Stimulated activated CD4-positive, alpha-beta T cell treated with anti-CD3 and anti-CD28 coated beads, Interleukin-1b, Interleukin-23, amount 100 ng/mL, for 24 hours (primary cell): ENCODE data around the gene PARD3B.

ENCODE experiments used
- DNase-seq, 4 experiments: peaks; one replicate each; pipeline ENCODE4 v3.0.0-alpha.2; 2020; ENCODE audit warnings: low read depth in 4 of 4, low spot score in 1 of 4

PARD3B gene

GRCh38 chr2:204748286-204748685 is 203.0 kb downstream of the PARD3B start:
- no peak for DNase-seq

GRCh38 chr2:204749319-204749718 is 204.0 kb downstream of the PARD3B start:
- no peak for DNase-seq

GRCh38 chr2:204750389-204750788 is 205.1 kb downstream of the PARD3B start:
- DNase-seq: no peak

- DNase-seq: no peak
These were observed 206.2 kb downstream of the PARD3B start for GRCh38 chr2:204751472-204751871.

- DNase-seq: no peak
These were observed 208.6 kb downstream of the PARD3B start for GRCh38 chr2:204753841-204754240.

DNA sequence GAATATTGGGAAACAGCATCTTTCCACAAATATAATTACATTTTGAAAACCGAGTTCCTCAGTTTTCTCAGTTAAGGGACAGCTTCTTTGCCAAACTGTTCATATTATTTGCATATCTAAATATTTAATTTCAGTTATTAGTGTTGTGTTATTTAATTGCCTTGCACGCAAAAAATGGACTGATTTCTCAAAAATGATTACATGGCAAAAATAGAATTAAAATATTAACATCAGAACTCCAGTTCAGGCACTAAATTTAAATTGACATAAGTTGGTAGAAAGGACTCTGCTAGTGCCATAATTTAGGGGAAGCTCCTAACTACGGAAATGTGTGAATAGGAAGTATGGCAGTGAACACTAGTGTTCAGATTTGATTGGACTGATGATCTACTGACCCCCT is 209.6 kb downstream of the PARD3B start:
- no peak for DNase-seq

DNA sequence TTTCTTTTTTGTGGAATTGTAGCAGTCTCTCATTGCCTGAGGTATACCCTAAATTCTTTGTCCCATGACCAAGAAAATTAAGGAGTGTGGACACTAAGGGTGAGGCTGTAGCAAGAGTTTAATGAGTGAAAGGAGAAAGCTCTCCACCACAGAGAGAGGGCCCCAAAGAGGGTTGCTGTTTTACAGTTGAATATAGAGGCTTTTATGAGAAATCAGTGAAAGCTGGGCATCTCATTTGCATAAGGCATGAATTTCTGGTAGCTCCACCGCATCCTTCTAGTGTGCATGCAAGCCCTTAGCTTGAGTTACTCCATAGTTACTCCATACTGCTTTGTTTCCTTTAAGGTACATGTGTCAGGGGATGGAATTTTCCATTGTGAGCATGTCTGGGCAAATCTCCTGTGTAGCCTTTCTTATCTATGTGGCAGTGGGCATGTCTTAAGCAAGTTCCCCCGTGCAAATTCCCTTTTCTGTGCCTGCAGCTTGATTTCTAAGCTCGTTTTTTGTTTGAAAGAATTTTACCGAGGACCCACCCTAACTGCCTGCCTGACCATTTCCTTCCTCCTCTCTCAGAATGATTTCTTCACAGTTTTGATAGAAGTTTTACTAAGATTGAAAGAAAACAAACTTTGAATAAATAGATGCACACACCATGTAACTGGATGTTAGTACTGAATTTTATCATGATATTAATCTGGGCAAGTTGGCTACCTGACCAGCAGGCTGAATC is 218.9 kb downstream of the PARD3B start:
- no peak for DNase-seq

- no peak for DNase-seq
These were observed 225.5 kb downstream of the PARD3B start for GRCh38 chr2:204770735-204771134.

GRCh38 chr2:204771721-204772120 is 226.4 kb downstream of the PARD3B start:
- no peak for DNase-seq

DNA sequence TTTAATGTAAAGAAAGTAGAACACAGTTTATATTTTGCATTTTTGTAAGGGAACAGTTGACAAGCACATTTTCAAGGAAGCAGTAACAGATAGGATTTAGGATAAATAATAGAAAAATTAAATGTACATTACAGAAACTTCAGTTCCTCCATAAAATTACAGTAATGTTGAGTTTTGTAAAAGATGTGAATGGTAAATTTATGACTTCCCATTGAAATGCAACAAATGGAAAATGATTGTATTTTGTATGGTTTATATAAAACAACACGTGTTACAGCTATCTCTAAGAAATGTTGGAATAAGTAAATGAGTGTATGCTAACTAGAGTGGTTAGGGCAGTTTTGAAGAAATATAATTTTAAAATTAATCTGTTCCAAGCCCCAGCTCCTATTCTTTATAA is 227.3 kb downstream of the PARD3B start:
- no peak for DNase-seq

DNA sequence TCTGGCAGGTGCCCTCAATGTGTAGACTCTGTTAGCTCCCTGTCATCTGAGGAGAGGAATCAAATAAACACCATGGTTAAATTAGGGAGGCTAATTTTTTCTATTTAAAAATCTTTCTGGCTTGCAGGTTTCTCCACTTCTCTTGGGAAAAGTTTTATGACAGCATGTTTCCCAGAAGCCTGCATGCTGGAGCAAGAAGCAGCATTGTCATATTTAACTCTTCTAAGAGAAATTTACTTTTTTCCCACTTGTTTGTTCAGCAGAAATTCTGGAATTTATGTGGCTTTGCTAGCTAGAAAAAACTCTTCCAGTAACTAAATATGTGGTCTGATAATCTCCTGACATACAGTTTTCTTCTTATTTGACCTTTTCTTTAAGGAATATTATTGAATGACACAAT is 230.5 kb downstream of the PARD3B start:
- no peak for DNase-seq

- DNase-seq: no peak
These were observed 231.7 kb downstream of the PARD3B start for GRCh38 chr2:204776781-204777559.

DNA sequence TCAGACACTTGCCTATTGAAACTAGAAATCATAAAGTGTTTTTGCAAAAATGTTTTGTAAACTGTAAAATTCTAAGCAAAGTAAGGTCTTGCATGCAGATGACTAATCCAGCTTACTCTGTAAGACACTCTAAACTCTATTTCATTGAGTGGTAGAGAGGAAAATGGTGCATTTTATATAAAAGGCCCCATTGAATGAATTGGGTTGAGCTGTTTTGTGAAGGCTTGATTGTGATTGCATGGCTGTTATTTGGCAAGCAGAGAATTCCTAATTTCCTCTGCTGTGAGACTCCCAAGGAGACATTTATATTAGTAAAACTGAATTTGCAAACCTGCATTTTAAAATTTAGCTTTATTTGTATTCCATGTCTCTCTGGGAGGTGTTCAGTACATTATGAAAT is 234.5 kb downstream of the PARD3B start:
- no peak for DNase-seq

DNA sequence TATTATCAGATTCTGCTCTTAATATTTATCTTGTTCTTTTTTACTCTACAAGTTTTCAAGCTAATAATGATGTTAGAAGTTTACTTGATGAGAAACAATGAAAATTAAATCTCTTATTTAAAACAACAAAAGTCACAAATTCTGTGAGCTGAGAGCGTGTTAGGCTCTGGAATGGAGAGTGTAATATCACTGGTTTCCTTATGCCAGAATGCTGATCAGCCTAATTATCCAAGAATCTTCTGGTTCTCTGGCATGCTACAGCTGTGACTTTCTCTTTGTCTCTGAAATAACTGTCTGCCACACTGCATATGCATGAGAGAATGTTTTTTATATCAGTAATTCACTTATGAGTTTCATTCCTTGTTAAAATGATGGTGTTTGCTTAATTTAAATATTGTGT is 236.7 kb downstream of the PARD3B start:
- no peak for DNase-seq

DNA sequence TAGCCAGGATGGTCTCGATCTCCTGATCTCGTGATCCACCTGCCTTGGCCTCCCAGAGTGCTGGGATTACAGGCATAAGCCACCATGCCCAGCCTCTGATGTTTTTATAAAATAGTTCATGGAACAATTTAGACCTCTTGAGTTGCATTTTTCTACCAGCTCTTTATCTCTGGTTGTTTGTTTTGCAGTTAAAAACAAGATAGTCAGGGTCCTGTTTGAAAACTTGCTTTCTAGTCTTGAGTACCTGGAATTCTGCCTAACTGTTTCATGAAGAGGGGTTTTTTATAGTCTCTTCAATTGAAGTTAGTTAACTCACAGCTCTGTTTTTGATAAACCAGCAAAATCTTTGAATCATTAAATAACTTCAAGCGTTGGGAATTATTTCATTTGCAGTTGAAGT is 244.8 kb downstream of the PARD3B start:
- DNase-seq: no peak

- no peak for DNase-seq
These were observed 246.0 kb downstream of the PARD3B start for GRCh38 chr2:204791230-204791629.

GRCh38 chr2:204794624-204795023 is 249.3 kb downstream of the PARD3B start:
- DNase-seq: no peak

DNA sequence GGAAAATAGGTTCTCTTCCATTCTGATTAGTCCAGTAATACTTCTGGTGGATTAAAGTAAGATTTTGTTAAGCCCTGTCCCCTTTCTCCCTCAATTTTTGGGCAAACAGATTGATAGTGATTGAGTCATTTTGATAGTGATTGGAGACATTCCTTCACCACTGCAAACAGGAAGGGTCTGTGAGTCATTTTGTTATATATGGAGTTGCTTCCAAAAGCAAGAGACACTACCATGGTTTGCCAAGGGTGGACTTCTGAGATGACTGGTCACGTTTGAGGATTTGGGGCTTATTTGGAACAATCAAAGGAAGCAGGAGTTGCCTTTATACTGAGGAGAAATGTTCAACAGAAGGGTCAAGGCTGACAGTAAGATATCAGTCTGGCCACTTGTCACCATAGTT is 249.9 kb downstream of the PARD3B start:
- no peak for DNase-seq

- DNase-seq: no peak
These were observed 251.3 kb downstream of the PARD3B start for GRCh38 chr2:204796581-204796980.

DNA sequence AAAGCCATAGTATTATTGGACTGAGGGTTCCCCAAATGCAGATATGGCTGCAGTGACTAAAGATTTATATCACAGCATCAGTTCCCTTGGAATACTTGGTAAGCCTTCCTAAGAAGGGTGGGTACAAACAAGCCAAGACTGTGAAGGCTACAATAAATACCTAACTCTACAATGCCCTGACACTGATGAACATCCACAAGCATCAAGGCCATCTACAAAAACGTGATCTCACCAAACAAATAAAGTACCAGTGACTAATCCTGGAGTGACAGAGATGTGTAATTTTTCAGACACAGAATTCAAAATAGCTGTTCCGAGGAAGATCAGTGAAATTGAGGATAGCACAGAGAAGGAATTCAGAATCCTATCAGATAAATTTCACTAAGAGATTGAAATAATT is 254.5 kb downstream of the PARD3B start:
- no peak for DNase-seq

- no peak for DNase-seq
These were observed 263.2 kb downstream of the PARD3B start for GRCh38 chr2:204808494-204808893.

GRCh38 chr2:204824751-204825453 is 279.6 kb downstream of the PARD3B start:
- DNase-seq: no peak
